ENCODE data around the gene HIC1. TPM values are rescaled to one million over a fixed set of nuclear protein-coding genes. Genes with fewer than 3 reads are reported as not detected.

The HIC1 gene
- total and polyA plus RNA-seq, 2 experiments from 2014 or later = 0.17 to 0.26 TPM

GRCh38 chr17:2060385-2060658 lies 5.4 kb downstream of the HIC1 start:
- Mint-ChIP-seq H3K4me3 (no peak overlapping the region), H3K9me3 (no peaks in the 10 kb centered on the region), H3K4me1 (peaks cover 41% of the 10 kb centered on the region), H3K27ac (no peak overlapping the region), H3K36me3 (ENCODE audit: low read depth) (peaks cover 9% of the 10 kb centered on the region), H3K27me3 (ENCODE audit: insufficient read depth, low read depth, poor library complexity) (peaks cover 62% of the 10 kb centered on the region)
- Histone ChIP-seq H2AFZ (no peak overlapping the region), H3K79me2 (replicated peaks; ENCODE audit: insufficient read depth) (no peaks in the 10 kb centered on the region), H3K4me3 (no peak overlapping the region), H3K4me1 (ENCODE audit: insufficient read depth) (peaks cover 29% of the 10 kb centered on the region), H3F3A (replicated peaks; ENCODE audit: low read depth) (0 out of 2 replicates have a peak, but pooled peaks cover 10% of the 10 kb centered on the region), H4K20me1 (replicated peaks; ENCODE audit: insufficient read depth) (no peaks in the 10 kb centered on the region; the same call in 1 of the 2 replicates), H3K4me2 (no peak overlapping the region), H3K27me3 (ENCODE audit: insufficient read depth) (peaks cover 57% of the 10 kb centered on the region), H3K9me2 (ENCODE audit: insufficient read depth) (no peaks in the 10 kb centered on the region), H3K36me3 (ENCODE audit: insufficient read depth) (no peaks in the 10 kb centered on the region), H3K27ac (ENCODE audit: low read depth) (no peak overlapping the region)
- TF ChIP-seq REST (IDR thresholded peaks at IDR 0.05; ENCODE audit: unreplicated experiment) (no peak), CREB1 (CRISPR knock-in tag; IDR thresholded peaks at IDR 0.05; ENCODE audit: low read depth) (no peak), EZH2phosphoT487 (IDR thresholded peaks at IDR 0.05; ENCODE audit: unreplicated experiment) (no peak), EZH2 (IDR thresholded peaks at IDR 0.05; ENCODE audit: low read depth, unreplicated experiment) (no peak)
- no peak for ATAC-seq
- no peak for DNase-seq (ENCODE audit: low spot score)

DNA sequence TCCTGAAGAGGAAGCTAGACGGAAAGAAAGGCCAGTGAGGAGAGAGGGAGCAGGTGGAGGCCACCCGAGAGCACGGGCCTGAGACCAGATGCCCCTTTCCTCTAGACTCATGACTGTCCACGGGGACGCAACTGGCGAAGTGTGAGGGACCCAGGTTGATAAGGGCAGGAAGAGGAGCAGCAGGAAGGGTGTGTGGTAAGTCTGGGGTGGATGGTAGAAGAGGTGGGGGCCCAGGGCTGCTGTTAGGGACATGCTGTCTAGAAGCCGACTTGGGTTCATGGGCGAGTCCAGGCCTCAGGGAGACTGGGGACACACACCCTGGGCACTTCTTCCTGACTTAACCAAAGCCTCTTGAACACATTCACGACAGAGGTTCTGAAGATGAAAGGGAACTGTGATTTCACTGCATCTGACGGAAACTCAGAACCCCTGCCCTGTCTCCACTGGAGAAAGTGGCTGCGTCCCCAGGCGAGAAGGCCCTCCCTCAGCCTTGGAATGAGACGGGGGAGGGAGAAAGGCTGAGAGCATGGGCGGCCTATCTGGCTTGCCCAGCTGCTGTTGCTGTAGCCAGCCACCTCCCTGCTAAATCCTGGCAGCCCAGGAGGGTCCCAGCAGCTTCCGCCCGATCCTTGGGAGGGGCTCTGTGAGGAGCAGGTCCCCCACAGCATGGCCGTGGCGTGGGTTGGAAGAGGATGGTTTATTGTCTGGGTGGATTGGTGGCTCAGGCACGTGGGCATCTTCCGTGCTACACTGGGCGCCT lies 6.0 kb downstream of the HIC1 start:
- H3K27ac ChIP-seq (ENCODE audit: low read depth) = no peak overlapping the region
- H3K4me1 ChIP-seq (ENCODE audit: insufficient read depth) = peaks cover 29% of the 10 kb centered on the region
- H3K27me3 ChIP-seq (ENCODE audit: insufficient read depth) = peaks cover 51% of the 10 kb centered on the region
- Mint-ChIP-seq H3K9me3 (no peaks in the 10 kb centered on the region), H3K27me3 (ENCODE audit: insufficient read depth, low read depth, poor library complexity) (peaks cover 63% of the 10 kb centered on the region), H3K4me3 (no peak overlapping the region), H3K4me1 (peaks cover 41% of the 10 kb centered on the region), H3K27ac (no peak overlapping the region), H3K36me3 (ENCODE audit: low read depth) (peaks cover 9% of the 10 kb centered on the region)
- no peak for DNase-seq (ENCODE audit: low spot score)
- TF ChIP-seq, protein P1, sequence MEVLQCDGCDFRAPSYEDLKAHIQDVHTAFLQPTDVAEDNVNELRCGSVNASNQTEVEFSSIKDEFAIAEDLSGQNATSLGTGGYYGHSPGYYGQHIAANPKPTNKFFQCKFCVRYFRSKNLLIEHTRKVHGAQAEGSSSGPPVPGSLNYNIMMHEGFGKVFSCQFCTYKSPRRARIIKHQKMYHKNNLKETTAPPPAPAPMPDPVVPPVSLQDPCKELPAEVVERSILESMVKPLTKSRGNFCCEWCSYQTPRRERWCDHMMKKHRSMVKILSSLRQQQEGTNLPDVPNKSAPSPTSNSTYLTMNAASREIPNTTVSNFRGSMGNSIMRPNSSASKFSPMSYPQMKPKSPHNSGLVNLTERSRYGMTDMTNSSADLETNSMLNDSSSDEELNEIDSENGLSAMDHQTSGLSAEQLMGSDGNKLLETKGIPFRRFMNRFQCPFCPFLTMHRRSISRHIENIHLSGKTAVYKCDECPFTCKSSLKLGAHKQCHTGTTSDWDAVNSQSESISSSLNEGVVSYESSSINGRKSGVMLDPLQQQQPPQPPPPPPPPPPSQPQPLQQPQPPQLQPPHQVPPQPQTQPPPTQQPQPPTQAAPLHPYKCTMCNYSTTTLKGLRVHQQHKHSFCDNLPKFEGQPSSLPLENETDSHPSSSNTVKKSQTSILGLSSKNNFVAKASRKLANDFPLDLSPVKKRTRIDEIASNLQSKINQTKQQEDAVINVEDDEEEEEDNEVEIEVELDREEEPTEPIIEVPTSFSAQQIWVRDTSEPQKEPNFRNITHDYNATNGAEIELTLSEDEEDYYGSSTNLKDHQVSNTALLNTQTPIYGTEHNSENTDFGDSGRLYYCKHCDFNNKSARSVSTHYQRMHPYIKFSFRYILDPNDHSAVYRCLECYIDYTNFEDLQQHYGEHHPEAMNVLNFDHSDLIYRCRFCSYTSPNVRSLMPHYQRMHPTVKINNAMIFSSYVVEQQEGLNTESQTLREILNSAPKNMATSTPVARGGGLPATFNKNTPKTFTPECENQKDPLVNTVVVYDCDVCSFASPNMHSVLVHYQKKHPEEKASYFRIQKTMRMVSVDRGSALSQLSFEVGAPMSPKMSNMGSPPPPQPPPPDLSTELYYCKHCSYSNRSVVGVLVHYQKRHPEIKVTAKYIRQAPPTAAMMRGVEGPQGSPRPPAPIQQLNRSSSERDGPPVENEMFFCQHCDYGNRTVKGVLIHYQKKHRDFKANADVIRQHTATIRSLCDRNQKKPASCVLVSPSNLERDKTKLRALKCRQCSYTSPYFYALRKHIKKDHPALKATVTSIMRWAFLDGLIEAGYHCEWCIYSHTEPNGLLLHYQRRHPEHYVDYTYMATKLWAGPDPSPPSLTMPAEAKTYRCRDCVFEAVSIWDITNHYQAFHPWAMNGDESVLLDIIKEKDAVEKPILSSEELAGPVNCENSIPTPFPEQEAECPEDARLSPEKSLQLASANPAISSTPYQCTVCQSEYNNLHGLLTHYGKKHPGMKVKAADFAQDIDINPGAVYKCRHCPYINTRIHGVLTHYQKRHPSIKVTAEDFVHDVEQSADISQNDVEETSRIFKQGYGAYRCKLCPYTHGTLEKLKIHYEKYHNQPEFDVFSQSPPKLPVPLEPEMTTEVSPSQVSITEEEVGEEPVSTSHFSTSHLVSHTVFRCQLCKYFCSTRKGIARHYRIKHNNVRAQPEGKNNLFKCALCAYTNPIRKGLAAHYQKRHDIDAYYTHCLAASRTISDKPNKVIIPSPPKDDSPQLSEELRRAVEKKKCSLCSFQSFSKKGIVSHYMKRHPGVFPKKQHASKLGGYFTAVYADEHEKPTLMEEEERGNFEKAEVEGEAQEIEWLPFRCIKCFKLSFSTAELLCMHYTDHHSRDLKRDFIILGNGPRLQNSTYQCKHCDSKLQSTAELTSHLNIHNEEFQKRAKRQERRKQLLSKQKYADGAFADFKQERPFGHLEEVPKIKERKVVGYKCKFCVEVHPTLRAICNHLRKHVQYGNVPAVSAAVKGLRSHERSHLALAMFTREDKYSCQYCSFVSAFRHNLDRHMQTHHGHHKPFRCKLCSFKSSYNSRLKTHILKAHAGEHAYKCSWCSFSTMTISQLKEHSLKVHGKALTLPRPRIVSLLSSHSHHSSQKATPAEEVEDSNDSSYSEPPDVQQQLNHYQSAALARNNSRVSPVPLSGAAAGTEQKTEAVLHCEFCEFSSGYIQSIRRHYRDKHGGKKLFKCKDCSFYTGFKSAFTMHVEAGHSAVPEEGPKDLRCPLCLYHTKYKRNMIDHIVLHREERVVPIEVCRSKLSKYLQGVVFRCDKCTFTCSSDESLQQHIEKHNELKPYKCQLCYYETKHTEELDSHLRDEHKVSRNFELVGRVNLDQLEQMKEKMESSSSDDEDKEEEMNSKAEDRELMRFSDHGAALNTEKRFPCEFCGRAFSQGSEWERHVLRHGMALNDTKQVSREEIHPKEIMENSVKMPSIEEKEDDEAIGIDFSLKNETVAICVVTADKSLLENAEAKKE (CRISPR knock-in tag; IDR thresholded peaks at IDR 0.05) = no peak
- TF ChIP-seq ZNF114 (CRISPR knock-in tag; IDR thresholded peaks at IDR 0.05) = no peak
- TF ChIP-seq EZH2 (IDR thresholded peaks at IDR 0.05; ENCODE audit: low read depth, unreplicated experiment) = no peak
- ATAC-seq = no peak
- H3K79me2 ChIP-seq (replicated peaks; ENCODE audit: insufficient read depth) = no peaks in the 10 kb centered on the region
- H2AFZ ChIP-seq = no peak overlapping the region
- no peak overlapping the region for H3K4me3 ChIP-seq
- no peaks in the 10 kb centered on the region; the same call in none of the 2 replicates for H4K20me1 ChIP-seq (replicated peaks; ENCODE audit: insufficient read depth)
- 0 out of 2 replicates have a peak, but pooled peaks cover 10% of the 10 kb centered on the region for H3F3A ChIP-seq (replicated peaks; ENCODE audit: low read depth)
- no peaks in the 10 kb centered on the region for H3K36me3 ChIP-seq (ENCODE audit: insufficient read depth)
- no peak overlapping the region for H3K4me2 ChIP-seq
- no peaks in the 10 kb centered on the region for H3K9me2 ChIP-seq (ENCODE audit: insufficient read depth)

Data from GM23338 (cell line).